Astrocyte (in vitro differentiated cells and primary cell): ENCODE results near the gene CCL5.

Experiments used
- EZH2 ChIP-seq: IDR thresholded peaks from 2 replicates; pipeline ENCODE4 v1.6.1; 2012; ENCODE audit warnings: mild to moderate bottlenecking, low read length, inconsistent platforms; ENCODE audit not compliant: insufficient read depth
- TF ChIP-seq, protein P1 (sequence below): IDR thresholded peaks from 2 replicates; pipeline ENCODE4 v1.5.1; 2011; ENCODE audit warnings: low read depth, mild to moderate bottlenecking, inconsistent platforms, low read length, moderate library complexity; ENCODE audit not compliant: insufficient read depth

DNA sequence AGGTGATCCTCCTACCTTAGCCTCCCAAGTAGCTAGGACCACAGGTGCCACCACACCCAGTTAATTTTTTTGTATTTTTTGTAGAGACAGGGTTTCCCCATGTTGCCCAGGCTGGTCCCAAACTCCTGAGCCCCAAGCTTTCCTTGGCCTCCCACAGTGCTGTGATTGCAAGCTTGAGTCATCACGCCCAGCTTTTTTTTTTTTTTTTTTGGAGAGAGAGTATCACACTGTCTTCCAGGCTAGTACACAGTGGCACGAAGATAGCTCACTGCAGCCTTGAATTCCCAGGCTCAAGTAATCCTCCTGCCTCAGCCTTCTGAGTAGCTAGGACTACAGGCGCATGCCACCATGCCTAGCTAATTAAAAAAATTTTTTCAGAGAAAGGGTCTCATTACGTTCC, 38.7 kb downstream of the CCL5 start:
- TF ChIP-seq, protein P1, sequence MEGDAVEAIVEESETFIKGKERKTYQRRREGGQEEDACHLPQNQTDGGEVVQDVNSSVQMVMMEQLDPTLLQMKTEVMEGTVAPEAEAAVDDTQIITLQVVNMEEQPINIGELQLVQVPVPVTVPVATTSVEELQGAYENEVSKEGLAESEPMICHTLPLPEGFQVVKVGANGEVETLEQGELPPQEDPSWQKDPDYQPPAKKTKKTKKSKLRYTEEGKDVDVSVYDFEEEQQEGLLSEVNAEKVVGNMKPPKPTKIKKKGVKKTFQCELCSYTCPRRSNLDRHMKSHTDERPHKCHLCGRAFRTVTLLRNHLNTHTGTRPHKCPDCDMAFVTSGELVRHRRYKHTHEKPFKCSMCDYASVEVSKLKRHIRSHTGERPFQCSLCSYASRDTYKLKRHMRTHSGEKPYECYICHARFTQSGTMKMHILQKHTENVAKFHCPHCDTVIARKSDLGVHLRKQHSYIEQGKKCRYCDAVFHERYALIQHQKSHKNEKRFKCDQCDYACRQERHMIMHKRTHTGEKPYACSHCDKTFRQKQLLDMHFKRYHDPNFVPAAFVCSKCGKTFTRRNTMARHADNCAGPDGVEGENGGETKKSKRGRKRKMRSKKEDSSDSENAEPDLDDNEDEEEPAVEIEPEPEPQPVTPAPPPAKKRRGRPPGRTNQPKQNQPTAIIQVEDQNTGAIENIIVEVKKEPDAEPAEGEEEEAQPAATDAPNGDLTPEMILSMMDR: no peak
- no peak for TF ChIP-seq EZH2
